Esophagus muscularis mucosa (tissue), 4 donors: Measurements from ENCODE around the gene PIK3R4. TPM values are rescaled to one million over a fixed set of nuclear protein-coding genes. Genes with fewer than 3 reads are reported as not detected.

Experiments used
- DNase-seq: peaks from one replicate; pipeline ENCODE4 v3.0.0-alpha.2; 2017; ENCODE audit errors: extremely low spot score
- H3K27ac ChIP-seq, 4 donors: fragments of 200-600 bp; sonication (generic); replicated peaks in 1 of 4; 1 replicate in 3 of 4; 2 replicates in 1 of 4; pipeline ENCODE4 v1.5.1; 2016 to 2019; ENCODE audit warnings: mild to moderate bottlenecking in 1 of 4
- H3K27me3 ChIP-seq, 4 donors: fragments of 200-600 bp; sonication (generic); one replicate each; pipeline versions ENCODE4 v1.5.1 to v1.6.0; 2016 to 2019
- H3K36me3 ChIP-seq, 4 donors: fragments of 200-600 bp; sonication (generic); one replicate each; pipeline ENCODE4 v1.5.1; 2016 to 2019
- H3K4me1 ChIP-seq, 4 donors: fragments of 200-600 bp; sonication (generic); one replicate each; pipeline ENCODE4 v1.5.1; 2016 to 2019
- H3K4me3 ChIP-seq, 4 donors: fragments of 200-600 bp; sonication (generic); 1 replicate in 2 of 4; 2 replicates in 2 of 4; pipeline ENCODE4 v1.5.1; 2016 to 2019; ENCODE audit warnings: mild to moderate bottlenecking in 4 of 4, moderate library complexity in 1 of 4
- H3K9me3 ChIP-seq, 4 donors: fragments of 200-600 bp; sonication (generic); 1 replicate in 3 of 4; 2 replicates in 1 of 4; pipeline ENCODE4 v1.5.1; 2016 to 2019
- CTCF ChIP-seq, 3 experiments: fragments of 200-600 bp in 2 of 3; fragments of 450-650 bp in 1 of 3; sonication (generic) in 2 of 3; IDR thresholded peaks; one replicate each; pipeline ENCODE4 v1.5.1; 2017 to 2019; ENCODE audit warnings: antibody characterized with exemption in 3 of 3, mild to moderate bottlenecking in 2 of 3, moderate library complexity in 1 of 3
- EP300 ChIP-seq: sonication (generic); formaldehyde crosslinking; IDR thresholded peaks from one replicate; pipeline ENCODE4 v1.6.1; 2017; ENCODE audit warnings: antibody characterized with exemption
- POLR2A ChIP-seq: fragments of 450-650 bp; IDR thresholded peaks from one replicate; pipeline ENCODE4 v1.6.1; 2017; ENCODE audit warnings: antibody characterized with exemption, moderate library complexity, mild to moderate bottlenecking, low read depth
- POLR2AphosphoS5 ChIP-seq, 2 donors: sonication (generic); formaldehyde crosslinking; IDR thresholded peaks; one replicate each; pipeline ENCODE4 v1.6.1; 2017; ENCODE audit warnings: antibody characterized with exemption in 2 of 2
- WGBS: methylation state at CpG from one replicate; pipeline ENCODE4 v1.1.5; 2018; 5-methylcytosine and 5-hydroxymethylcytosine counted together
- intact Hi-C: fragments of 100-400 bp; cut with DNase I; formaldehyde crosslinking; loops from one replicate; pipeline ENCODE4 v1.15.1; 2023
- total RNA-seq, 4 donors: library from RNA; depleted of rRNA; stranded (reverse); fragments of >200 nt; gene quantifications; one replicate each; pipeline versions ENCODE4 v1.1.0 to v1.2.1, GENCODE V29; 2016

The PIK3R4 gene
- total RNA-seq, 4 donors from 2014 or later: 30.6 to 40.0 (median 38.0) TPM

GRCh38 chr3:130679218-130679617 is 67.4 kb downstream of the PIK3R4 start:
- TF ChIP-seq POLR2A (no peak), CTCF (IDR thresholded peaks at IDR 0.05) (no peak)
- no peaks in the 10 kb centered on the region for H3K9me3 ChIP-seq
- H3K27me3 ChIP-seq: no peaks in the 10 kb centered on the region
- no peak overlapping the region for H3K27ac ChIP-seq
- peaks cover 54 to 88% (median 73%) of the 10 kb centered on the region in 4 donors for H3K36me3 ChIP-seq
- 86% methylated on average over 7 of the region's 7 CpGs for WGBS
- DNase-seq: no peak
- no peaks in the 10 kb centered on the region for H3K4me1 ChIP-seq
- no peak overlapping the region for H3K4me3 ChIP-seq
- intact Hi-C loops: no loop called here

DNA sequence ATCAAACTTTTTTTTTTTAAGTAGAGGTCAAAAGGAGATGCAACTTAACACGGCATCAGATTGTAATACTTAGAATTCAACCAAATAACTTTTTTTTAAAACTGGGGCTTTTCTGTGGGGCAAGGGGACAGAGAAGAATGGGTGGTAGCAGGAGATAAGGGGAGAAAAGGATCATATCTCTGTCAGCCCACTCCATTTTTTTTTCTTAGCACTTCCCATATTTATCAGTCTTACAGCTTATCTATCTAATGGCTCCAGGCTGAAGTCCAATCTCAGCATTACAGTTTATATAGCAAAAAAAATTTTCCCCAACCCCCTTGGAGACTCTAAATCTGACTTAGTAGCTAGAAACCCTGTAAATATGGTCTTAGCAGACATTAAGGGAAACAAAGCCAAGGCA is 69.3 kb downstream of the PIK3R4 start:
- no peaks in the 10 kb centered on the region for H3K27me3 ChIP-seq
- H3K4me3 ChIP-seq: no peak overlapping the region
- H3K9me3 ChIP-seq: no peaks in the 10 kb centered on the region
- no peak overlapping the region for H3K27ac ChIP-seq
- peaks cover 39 to 82% (median 60%) of the 10 kb centered on the region in 4 donors for H3K36me3 ChIP-seq
- intact Hi-C loops: no loop called here
- TF ChIP-seq EP300: no peak
- no peak for DNase-seq
- H3K4me1 ChIP-seq: no peaks in the 10 kb centered on the region
- WGBS: 81% methylated on average over 1 of the region's 1 CpG

DNA sequence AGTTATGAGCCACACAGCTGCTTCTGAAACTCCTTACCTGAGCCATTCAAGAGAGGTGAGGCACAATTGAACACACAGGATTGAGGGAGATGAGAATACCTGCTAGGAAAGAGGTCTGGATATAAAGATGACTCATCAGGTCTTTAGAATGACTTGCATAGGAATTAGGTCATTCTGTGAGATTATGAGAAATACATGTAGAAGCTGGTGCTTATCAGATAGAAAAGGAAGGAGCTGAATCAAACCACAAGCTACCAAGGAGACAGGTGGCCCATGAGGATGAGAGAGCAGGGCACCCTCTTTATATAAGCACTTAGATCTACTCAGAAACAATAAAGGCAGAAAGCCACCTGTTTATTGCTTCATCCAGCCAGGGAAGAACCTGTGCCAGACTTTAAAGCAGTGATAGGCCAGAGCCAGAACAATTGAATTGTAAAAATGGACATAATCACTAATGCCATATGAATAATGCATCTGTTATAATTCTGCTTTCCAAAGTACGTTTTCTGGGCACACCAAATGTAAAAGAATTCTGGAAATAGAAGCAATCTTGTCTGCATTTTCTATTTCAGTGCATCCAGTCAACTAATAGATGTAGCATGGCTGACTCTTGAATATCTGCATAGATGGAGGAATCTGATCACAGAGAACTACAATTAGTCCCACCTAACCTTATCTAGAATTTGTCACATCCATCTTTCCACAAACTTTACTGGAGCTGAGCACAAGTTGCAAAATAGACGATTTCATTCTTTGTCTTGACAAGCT is 74.9 kb downstream of the PIK3R4 start:
- 71% methylated on average over 2 of the region's 2 CpGs for WGBS
- DNase-seq: no peak
- no peak overlapping the region for H3K4me3 ChIP-seq
- intact Hi-C loops: no loop called here
- H3K36me3 ChIP-seq: peaks cover 4 to 62% (median 27%) of the 10 kb centered on the region in 4 donors
- H3K4me1 ChIP-seq: no peaks in the 10 kb centered on the region
- no peak for TF ChIP-seq POLR2A
- no peak for TF ChIP-seq EP300
- TF ChIP-seq CTCF (IDR thresholded peaks at IDR 0.05): no peak
- no peak for TF ChIP-seq POLR2AphosphoS5 (IDR thresholded peaks at IDR 0.05)
- no peak overlapping the region for H3K27ac ChIP-seq
- H3K27me3 ChIP-seq: no peaks in the 10 kb centered on the region
- no peaks in the 10 kb centered on the region for H3K9me3 ChIP-seq

GRCh38 chr3:130669740-130670139 is 76.9 kb downstream of the PIK3R4 start:
- WGBS: 90% methylated on average over 2 of the region's 2 CpGs
- no peak overlapping the region for H3K4me3 ChIP-seq
- H3K27me3 ChIP-seq: no peaks in the 10 kb centered on the region
- no peaks in the 10 kb centered on the region for H3K9me3 ChIP-seq
- TF ChIP-seq POLR2AphosphoS5 (IDR thresholded peaks at IDR 0.05) (no peak), EP300 (no peak), POLR2A (no peak), CTCF (IDR thresholded peaks at IDR 0.05) (no peak)
- H3K27ac ChIP-seq: no peak overlapping the region
- peaks cover 4 to 45% (median 21%) of the 10 kb centered on the region in 4 donors for H3K36me3 ChIP-seq
- intact Hi-C loops: no loop called here
- no peaks in the 10 kb centered on the region for H3K4me1 ChIP-seq
- no peak for DNase-seq

DNA sequence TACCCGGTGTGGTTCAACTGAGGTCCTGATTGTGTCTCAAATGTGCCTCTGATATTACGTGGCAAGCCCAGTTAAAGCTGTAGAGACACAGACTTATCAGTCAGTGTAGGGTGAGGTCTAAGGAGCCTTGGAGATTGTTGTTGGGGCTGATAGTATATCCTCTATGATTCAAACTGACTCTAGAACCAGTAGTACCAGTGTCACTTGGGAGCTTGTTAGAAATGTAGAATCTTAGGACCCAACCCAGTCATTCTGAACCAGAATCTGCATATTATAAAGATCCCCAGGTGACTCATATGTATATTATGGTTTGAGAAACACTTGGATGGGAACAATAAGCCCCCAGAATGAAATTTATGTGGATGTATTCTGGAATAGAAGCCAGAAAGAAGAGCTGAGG is 83.5 kb downstream of the PIK3R4 start:
- Histone ChIP-seq H3K27me3 (no peaks in the 10 kb centered on the region), H3K9me3 (no peaks in the 10 kb centered on the region), H3K4me1 (peaks cover 0 to 23% (median 21%) of the 10 kb centered on the region in 4 donors), H3K36me3 (peaks cover 0 to 5% (median 0%) of the 10 kb centered on the region in 4 donors), H3K4me3 (no peak overlapping the region), H3K27ac (peak overlapping the region; percentile 20 to 59 (median 47))
- no peak for DNase-seq
- intact Hi-C loops: no loop called here
- 67% methylated on average over 2 of the region's 2 CpGs for WGBS
- TF ChIP-seq POLR2A (no peak), CTCF (IDR thresholded peaks at IDR 0.05) (no peak), EP300 (no peak), POLR2AphosphoS5 (IDR thresholded peaks at IDR 0.05) (no peak)
